Activated CD4-positive, alpha-beta T cell treated with anti-CD3 and anti-CD28 coated beads, Interleukin-2, amount 50 U/mL, for 16 hours (primary cell): ENCODE results near the gene TAC4.
A peak's percentile ranks its signal among the peaks of the same experiment; 100 is the strongest.

Source experiments
- DNase-seq: peaks from one replicate; pipeline ENCODE4 v3.0.0-alpha.2; 2020

Gene TAC4

DNA sequence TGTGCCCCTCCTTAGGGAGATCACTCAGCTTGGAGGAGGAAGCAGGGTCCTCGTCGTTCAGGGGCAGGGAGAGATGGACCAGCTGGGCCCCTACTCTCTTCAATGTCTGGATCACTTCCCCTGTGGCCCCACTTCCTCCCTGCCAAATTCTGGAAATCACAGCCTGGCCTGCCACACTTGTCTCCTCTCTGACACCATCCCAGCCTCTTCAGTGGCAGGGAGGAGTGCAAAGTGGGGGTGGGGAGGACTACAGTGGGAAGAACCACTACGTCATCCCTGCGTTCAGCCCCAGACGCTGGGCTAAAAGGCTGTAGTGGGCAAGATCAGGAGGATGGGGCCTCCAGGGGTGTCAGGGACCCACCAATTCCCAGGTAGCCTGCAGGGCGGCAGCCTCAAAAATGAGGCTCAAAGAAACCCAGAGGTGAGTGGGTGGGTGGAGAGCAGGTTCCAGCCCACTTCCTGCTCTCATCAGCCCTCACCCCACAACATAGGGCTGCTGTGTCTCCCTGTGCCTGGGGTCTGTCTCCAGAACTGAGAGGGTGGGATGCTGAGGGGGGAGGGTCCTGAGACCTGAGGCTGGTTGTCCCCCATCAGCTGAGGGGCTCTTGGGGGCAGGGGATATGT lies 25.0 kb upstream of the TAC4 start:
- no peak for DNase-seq

GRCh38 chr17:49871211-49871610 lies 23.3 kb upstream of the TAC4 start:
- no peak for DNase-seq

DNA sequence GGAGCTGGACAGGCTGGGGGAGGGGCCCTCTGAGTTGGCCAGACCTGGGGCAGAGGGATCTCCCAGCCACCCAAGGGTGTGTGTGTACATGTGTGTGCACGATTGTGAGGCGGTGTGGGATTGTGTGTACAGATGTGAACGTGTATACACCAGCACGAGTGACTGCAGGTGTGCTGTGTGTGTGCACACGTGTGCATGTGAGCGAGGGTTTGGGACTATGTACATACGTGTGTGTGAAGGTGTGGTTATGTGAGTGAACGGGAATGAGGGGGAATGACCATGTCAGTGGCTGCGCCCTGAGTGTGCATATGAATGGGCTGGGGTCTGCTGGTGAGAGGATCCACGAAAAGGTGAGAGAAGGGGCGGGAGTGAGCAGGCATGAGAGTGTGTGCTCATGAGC lies 22.4 kb upstream of the TAC4 start:
- no peak for DNase-seq

- no peak for DNase-seq
Measured at GRCh38 chr17:49869038-49869374, 21.1 kb upstream of the TAC4 start.

DNA sequence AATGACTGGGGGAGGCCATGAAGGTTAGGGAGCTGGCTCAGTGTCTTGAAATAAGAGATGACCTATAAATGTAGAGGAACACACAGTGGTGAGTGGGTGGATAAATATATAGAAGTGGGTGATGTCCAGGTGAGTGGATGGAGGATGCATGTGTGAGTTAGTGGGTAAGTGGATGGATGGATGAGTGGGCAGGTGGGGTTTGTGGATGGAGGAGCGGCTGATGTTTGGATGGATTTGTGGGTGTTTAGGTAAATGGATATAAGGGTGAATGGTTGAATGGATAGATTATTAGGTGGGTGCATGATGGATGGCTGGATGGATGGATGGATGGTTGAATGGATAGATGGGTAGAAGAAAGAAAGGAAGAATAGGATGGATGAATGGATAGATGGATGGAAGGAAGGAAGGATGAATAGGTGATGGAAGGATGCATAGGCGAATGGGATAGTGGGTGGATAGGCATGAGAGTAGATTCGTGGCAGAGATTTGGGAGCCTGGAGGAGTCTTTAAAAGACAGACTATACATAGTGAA lies 19.1 kb upstream of the TAC4 start:
- DNase-seq = no peak

DNA sequence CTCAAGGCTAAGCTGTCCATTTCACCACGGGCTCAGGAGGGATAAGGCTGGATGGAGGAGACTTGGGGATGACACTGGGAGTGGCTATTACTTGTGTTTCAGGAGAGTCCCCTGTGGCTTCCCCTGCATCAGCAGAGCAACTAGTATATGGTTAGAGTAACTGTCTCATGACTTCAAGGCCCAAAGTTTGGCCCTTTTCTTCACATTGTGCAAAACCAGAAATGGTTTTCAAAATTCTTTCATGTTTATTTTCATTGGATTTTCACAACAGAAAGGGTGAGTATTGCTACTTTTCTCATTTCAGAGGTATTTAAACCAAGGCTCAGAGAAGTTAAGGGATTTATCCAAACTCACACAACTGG lies 18.1 kb upstream of the TAC4 start:
- no peak for DNase-seq

DNA sequence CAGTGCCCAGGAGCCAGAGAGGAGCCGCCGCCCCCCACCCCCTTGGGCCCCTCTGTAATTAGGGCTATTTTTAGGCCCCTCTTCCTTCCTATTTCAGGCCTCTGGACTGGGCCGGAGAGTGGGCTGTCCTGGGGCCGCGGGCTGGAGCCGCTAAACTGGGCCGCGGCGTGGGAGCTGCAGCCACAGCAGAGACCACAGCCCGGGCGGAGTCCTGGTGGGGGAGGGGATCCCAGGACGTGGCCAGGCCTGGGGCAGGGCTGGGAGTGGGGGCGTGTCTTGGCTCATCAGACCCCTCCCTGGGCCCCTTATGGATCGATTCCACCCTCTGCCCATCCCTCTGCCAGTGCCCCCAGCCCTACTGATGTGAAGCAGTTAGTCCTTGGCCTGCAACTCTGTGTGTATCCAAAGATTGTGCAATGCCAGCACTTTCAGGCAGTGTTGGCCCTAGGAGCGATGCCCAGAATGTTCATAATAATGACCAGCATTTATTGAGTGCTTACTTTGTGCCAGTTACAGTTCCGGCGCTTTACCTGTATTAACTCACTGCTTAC lies 15.0 kb upstream of the TAC4 start:
- DNase-seq = no peak

DNA sequence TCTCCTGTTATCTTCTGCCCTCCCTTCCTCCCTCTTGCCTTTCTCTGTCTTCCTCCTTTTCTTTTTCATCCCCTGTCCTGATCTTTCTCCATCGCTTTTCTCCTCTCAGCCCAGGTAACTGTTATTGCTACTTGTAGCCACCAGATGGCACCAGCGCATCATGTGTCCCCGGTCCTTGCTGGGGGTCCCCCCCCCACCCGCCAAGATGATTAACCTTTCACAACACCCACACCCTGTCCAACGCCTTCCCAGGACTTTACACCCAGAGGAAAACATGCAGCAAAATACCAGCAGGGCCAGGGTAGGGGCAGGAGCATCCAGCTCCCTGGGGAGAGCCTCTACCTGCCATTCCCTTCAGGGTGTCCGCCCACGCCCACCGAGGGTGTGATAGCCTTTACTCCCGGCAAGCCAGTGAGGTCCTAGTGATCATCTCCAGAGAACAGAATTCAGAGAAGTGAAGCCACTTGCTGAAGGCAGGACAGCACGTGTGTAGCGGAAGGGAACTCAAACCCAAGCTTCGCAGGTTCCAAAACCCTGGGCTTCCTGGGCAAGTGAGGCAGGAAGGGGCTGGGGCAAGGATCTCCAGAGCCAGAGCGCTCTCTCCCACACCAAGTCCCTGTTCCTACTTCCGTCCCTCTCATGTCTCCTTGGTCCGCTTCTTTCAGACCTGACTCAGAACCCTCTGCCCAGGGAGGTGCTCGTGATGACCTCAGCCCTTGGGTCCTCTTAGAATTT lies 13.4 kb upstream of the TAC4 start:
- peak; percentile 40 for DNase-seq

- no peak for DNase-seq
Measured at GRCh38 chr17:49859991-49860953, 12.4 kb upstream of the TAC4 start.

- DNase-seq = no peak
Measured at GRCh38 chr17:49858796-49859195, 10.9 kb upstream of the TAC4 start.

- DNase-seq = no peak
Measured at GRCh38 chr17:49854126-49854525, 6.3 kb upstream of the TAC4 start.

- DNase-seq = no peak
Measured at GRCh38 chr17:49853470-49854015, 5.7 kb upstream of the TAC4 start.

- peak; percentile 64 for DNase-seq
Measured at GRCh38 chr17:49851387-49852291, 3.8 kb upstream of the TAC4 start.

DNA sequence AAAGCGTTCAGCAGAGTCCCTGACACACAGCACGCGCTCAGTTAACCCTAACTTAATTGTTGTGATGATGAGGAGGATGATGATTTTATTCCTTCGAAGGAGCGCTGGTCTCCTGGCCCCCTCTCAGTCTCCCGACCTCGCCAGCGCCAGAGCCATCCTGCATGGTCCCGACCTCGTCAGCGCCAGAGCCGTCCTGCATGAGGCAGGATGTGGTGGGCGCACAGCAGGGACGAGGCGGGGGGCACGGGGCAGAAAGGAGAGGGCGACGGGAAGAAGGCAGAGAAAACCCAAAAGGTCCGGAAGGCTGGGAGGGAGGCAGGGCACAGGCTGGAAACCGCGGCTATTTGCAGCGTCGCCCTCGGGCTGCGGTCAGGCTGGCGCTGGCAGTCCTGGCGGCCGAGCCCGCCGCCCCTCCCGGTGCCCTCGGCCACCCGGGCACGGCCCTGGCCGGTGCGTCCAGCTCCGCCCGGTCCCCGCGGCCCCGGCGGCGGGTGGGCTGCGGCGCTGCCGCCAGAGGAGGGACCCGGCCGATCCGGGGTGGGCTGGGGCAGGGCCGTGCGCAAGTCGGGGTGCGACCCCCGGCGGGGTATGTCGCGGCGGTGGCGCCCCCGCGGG lies 3.0 kb upstream of the TAC4 start:
- DNase-seq = no peak

DNA sequence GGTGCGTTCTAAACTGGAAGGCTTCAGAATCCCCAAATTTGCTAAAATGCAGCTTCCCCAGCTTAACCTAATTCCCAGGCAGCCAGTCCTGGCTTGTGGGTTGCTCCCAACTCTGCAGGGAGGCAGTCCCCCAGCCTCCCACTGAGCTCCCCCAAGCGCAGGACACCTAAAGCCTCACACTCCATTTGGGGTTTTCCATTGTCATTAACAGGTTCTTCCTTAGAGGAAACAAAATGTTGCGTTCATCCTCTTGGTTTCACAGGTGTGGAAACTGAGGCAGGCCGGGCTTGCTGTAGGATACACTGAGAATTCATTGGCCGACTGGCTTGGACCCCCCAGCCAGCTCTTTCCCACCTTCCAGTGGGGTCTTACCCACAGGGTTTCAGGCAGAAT lies 2.3 kb upstream of the TAC4 start:
- DNase-seq = no peak

GRCh38 chr17:49848739-49849138 lies 870 bp upstream of the TAC4 start:
- DNase-seq = no peak

- no peak for DNase-seq
Measured at GRCh38 chr17:49846938-49847712, 744 bp downstream of the TAC4 start.

- DNase-seq = no peak
Measured at GRCh38 chr17:49845321-49845720, 2.5 kb downstream of the TAC4 start.

DNA sequence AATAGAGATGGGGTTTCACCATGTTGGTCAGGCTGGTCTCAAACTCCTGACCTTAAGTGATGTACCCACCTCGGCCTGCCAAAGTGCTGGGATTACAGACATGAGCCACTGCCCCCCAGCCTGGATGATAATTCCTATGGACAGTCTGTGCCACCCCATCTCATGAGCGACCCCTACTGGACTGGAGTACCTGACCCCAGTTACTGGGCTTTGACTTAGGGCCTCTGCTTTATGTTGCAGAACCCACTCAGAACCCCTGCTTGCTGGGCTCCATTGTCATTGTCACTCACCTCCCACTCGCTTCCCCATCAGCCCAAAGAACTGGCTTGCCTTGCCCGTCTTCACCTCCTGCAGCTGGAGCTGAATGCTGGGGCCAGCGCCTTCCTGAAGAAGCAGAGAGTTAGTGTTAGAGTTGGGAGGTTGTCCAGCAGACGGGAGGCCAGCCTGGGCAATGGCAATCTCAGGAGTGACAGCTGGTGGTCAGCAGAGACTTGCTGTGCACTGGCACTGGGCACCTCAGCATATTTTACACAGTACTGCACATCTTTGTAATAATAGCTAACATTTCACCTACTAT lies 4.0 kb downstream of the TAC4 start:
- DNase-seq = peak; percentile 20

- DNase-seq = no peak
Measured at GRCh38 chr17:49842846-49843245, 5.0 kb downstream of the TAC4 start.
